Measurements from ENCODE around the gene GPBP1.
"Not testable (repeated sequence)": the region's sequence is repeated elsewhere in the genome, so short reads cannot be mapped to it uniquely, and the experiment has no call there.

GRCh38 chr5:57178238-57178637, 4.4 kb downstream of the GPBP1 start:
- TF ChIP-seq, protein P1, sequence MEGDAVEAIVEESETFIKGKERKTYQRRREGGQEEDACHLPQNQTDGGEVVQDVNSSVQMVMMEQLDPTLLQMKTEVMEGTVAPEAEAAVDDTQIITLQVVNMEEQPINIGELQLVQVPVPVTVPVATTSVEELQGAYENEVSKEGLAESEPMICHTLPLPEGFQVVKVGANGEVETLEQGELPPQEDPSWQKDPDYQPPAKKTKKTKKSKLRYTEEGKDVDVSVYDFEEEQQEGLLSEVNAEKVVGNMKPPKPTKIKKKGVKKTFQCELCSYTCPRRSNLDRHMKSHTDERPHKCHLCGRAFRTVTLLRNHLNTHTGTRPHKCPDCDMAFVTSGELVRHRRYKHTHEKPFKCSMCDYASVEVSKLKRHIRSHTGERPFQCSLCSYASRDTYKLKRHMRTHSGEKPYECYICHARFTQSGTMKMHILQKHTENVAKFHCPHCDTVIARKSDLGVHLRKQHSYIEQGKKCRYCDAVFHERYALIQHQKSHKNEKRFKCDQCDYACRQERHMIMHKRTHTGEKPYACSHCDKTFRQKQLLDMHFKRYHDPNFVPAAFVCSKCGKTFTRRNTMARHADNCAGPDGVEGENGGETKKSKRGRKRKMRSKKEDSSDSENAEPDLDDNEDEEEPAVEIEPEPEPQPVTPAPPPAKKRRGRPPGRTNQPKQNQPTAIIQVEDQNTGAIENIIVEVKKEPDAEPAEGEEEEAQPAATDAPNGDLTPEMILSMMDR (conservative IDR thresholded peaks at IDR 0.05; ENCODE audit: low read depth, low read length), result not testable (repeated sequence)
- not testable (repeated sequence) for TF ChIP-seq POLR2A (IDR thresholded peaks at IDR 0.05; ENCODE audit: low read depth, low read length); MAZ (IDR thresholded peaks at IDR 0.05; ENCODE audit: borderline replicate concordance, low read depth, low read length); BHLHE40 (IDR thresholded peaks at IDR 0.05; ENCODE audit: low read depth, low read length); RAD21 (IDR thresholded peaks at IDR 0.05; ENCODE audit: low read length); MXI1 (IDR thresholded peaks at IDR 0.05; ENCODE audit: borderline replicate concordance, low read depth, low read length); ELK1 (IDR thresholded peaks at IDR 0.05; ENCODE audit: borderline replicate concordance, low read depth, low read length)
